ENCODE measurements around the gene NUP85. TPM values are rescaled to one million over a fixed set of nuclear protein-coding genes. Genes with fewer than 3 reads are reported as not detected.

NUP85 gene
- total RNA-seq, 1 donor from 2014 or later = 83.8 TPM

DNA sequence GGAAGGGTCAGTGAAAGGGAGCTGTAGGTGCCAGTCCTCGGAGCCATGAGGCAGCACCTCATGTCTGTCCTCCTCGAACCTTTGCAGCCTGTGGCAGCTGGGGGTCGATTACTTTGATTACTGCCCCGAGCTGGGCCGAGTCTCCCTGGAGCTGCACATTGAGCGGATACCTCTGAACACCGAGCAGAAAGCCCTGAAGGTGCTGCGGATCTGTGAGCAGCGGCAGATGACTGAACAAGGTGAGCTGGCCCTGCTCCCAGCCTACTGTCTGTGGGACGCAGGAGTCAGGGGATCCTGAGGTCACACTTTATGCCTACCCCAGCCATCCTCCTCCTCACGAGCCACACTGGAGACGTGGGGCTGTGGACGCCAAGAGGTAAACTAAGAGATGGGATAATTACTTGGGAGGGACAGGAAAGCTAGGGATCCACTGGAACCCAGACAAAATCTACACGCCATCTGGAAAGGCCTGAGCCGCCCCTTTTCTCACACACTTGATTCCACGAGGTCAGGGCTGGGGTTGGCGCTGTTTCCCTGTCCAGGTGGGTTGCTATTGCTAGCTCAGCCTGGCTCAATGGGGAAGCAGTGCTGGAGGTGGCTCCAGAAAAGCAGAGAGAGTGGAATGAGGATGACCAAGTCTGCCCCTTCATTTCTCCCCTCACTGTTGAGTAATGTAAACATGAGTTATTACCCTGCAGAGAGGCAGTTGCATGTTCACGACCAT, 26.4 kb downstream of the NUP85 start:
- no peak overlapping the region for H3K27ac Mint-ChIP-seq
- DNase-seq (ENCODE audit: low spot score, unreplicated experiment) = no peak

DNA sequence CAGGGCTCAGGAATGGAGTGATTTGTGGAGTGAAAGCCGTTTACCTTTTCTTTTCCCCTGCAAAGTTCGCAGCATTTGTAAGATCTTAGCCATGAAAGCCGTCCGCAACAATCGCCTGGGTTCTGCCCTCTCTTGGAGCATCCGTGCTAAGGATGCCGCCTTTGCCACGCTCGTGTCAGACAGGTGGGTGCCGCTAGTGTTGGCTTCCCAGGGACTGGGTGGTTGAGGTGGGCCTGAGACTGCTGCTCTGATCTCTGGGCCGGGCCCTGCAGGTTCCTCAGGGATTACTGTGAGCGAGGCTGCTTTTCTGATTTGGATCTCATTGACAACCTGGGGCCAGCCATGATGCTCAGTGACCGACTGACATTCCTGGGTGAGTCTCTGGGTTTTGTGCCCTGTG, 27.3 kb downstream of the NUP85 start:
- Mint-ChIP-seq H3K27me3 (no peaks in the 10 kb centered on the region), H3K4me3 (ENCODE audit: low read depth) (no peak overlapping the region), H3K9me3 (ENCODE audit: low read depth) (no peaks in the 10 kb centered on the region), H3K4me1 (ENCODE audit: low read depth) (no peaks in the 10 kb centered on the region), H3K36me3 (ENCODE audit: insufficient read depth) (peaks cover 11% of the 10 kb centered on the region), H3K27ac (no peak overlapping the region)
- no peak for DNase-seq (ENCODE audit: low spot score, unreplicated experiment)
- TF ChIP-seq, protein P1, sequence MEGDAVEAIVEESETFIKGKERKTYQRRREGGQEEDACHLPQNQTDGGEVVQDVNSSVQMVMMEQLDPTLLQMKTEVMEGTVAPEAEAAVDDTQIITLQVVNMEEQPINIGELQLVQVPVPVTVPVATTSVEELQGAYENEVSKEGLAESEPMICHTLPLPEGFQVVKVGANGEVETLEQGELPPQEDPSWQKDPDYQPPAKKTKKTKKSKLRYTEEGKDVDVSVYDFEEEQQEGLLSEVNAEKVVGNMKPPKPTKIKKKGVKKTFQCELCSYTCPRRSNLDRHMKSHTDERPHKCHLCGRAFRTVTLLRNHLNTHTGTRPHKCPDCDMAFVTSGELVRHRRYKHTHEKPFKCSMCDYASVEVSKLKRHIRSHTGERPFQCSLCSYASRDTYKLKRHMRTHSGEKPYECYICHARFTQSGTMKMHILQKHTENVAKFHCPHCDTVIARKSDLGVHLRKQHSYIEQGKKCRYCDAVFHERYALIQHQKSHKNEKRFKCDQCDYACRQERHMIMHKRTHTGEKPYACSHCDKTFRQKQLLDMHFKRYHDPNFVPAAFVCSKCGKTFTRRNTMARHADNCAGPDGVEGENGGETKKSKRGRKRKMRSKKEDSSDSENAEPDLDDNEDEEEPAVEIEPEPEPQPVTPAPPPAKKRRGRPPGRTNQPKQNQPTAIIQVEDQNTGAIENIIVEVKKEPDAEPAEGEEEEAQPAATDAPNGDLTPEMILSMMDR (IDR thresholded peaks at IDR 0.05; ENCODE audit: unreplicated experiment) = no peak

More for the DNA sequence above, 26.4 kb downstream of the NUP85 start:
- no peaks in the 10 kb centered on the region for H3K4me1 Mint-ChIP-seq (ENCODE audit: low read depth)
- H3K27me3 Mint-ChIP-seq = no peaks in the 10 kb centered on the region
- no peaks in the 10 kb centered on the region for H3K9me3 Mint-ChIP-seq (ENCODE audit: low read depth)
- H3K36me3 Mint-ChIP-seq (ENCODE audit: insufficient read depth) = peaks cover 11% of the 10 kb centered on the region
- no peak overlapping the region for H3K4me3 Mint-ChIP-seq (ENCODE audit: low read depth)
- TF ChIP-seq, protein P1 (IDR thresholded peaks at IDR 0.05; ENCODE audit: unreplicated experiment) = no peak

DNA sequence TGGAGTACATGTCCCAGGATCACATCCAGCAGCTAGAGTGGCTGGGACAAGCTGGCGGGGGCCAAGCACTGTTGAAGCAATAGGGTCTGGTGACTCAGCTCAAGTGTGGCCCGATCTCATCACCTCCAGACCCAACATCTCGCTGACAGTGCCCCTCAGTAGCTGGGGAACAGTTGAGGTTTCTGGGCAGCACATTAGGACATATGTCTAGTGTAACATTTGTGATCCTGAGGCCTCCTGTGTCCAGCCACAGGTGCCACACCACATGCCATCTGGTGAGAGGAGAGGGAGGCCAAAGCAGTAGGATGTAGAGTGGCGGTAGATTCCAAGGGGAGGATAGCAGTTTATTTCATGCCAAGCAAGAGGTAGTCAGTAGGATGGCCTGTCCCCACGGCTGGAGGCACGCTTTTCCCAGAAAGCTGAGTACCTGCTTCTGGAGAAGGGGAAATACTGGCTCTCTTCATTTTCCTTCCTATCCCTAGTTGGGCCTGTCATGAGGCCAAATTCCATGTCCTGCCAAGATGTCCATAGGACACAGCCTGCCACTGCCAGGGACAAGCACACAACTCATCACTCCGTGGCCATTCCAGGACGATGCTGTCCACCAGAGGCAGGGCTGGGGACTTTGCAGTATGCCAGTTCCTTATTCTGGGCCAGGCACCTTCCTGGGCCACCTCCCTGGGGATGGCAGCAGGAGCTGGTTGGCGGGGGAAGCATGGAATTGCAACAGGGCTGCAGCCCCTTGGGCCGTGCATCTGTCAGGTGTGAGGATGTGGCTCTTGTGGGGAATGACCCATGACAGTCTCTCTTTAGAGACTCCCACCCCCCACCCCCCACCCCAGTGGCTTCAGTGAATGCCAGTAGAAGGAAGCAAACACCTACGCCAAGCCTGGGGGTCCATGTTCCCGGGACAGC, 31.9 kb downstream of the NUP85 start:
- Mint-ChIP-seq H3K36me3 (ENCODE audit: insufficient read depth) (peaks cover 15% of the 10 kb centered on the region), H3K4me1 (ENCODE audit: low read depth) (no peaks in the 10 kb centered on the region), H3K9me3 (ENCODE audit: low read depth) (no peaks in the 10 kb centered on the region), H3K4me3 (ENCODE audit: low read depth) (no peak overlapping the region), H3K27ac (no peak overlapping the region), H3K27me3 (no peaks in the 10 kb centered on the region)
- no peak for DNase-seq (ENCODE audit: low spot score, unreplicated experiment)
- TF ChIP-seq, protein P1 (IDR thresholded peaks at IDR 0.05; ENCODE audit: unreplicated experiment) = no peak

DNA sequence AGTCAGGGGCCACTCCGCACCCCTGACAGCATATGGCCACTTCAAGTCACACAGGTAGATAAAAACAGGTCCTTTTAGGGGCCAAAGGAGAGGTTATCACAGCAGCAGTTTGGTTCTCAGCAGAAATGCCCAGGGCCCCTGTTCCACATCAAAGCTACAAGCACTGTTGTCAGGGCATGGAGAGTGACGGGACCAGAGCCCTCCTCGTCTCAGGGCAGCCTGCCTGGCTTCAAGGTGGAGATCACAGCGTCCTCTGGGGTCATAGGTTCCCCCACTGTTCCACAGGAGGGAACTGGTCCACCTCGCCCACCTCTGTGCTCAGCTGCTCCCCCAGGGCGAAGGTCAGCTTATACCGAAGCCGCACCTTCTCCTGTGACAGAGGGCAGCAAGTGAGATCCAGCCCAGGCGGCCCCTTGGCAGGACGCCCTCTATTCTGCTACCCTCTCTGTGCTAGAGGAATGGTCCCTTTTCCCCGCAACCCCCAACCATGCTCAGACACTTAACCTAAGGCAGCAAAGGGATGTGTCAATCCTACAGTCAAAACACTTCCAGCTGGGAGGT, 32.6 kb downstream of the NUP85 start:
- no peak for DNase-seq (ENCODE audit: low spot score, unreplicated experiment)
- H3K27me3 Mint-ChIP-seq = no peaks in the 10 kb centered on the region
- H3K36me3 Mint-ChIP-seq (ENCODE audit: insufficient read depth) = peaks cover 13% of the 10 kb centered on the region
- no peak overlapping the region for H3K27ac Mint-ChIP-seq
- H3K4me3 Mint-ChIP-seq (ENCODE audit: low read depth) = no peak overlapping the region
- TF ChIP-seq, protein P1 (IDR thresholded peaks at IDR 0.05; ENCODE audit: unreplicated experiment) = no peak
- no peaks in the 10 kb centered on the region for H3K9me3 Mint-ChIP-seq (ENCODE audit: low read depth)
- H3K4me1 Mint-ChIP-seq (ENCODE audit: low read depth) = no peaks in the 10 kb centered on the region

DNA sequence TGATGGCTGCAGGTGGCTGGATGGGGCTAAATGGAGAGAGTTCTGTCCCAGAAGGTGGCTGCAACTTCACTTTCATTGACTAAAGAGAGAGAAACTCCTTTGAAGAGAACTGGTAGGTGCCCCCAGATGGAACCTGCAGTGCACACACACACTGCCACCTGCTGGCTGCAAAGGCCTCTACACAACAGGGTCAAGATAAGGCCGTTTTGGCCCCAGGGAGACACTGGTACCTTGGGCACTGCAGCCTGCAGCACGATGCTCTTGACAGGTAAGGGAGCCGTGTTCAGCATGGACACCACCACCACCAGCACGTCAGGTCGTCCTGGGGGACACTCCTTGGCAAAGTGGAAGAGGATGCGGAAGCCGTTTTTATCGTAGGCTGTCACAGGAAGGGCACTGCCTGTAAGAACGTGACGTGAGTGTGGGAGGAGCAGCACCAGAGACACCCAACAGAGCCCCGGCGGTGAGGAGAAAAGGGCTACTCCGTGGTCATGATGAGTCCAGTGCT, 33.3 kb downstream of the NUP85 start:
- Mint-ChIP-seq H3K27ac (peak overlapping the region; percentile 33), H3K27me3 (no peaks in the 10 kb centered on the region), H3K9me3 (ENCODE audit: low read depth) (no peaks in the 10 kb centered on the region), H3K4me1 (ENCODE audit: low read depth) (no peaks in the 10 kb centered on the region), H3K36me3 (ENCODE audit: insufficient read depth) (peaks cover 16% of the 10 kb centered on the region), H3K4me3 (ENCODE audit: low read depth) (no peak overlapping the region)
- peak; percentile 34 for DNase-seq (ENCODE audit: low spot score, unreplicated experiment)
- TF ChIP-seq, protein P1 (IDR thresholded peaks at IDR 0.05; ENCODE audit: unreplicated experiment) = peak; percentile 85
